T-helper 2 cell treated with Interferon-gamma antibody and Interleukin-4, amounts not matched to agents 5 μg/mL and 100 μg/mL, for 36 hours (primary cell): ENCODE measurements around the gene ABCC10.

Experiments
- DNase-seq: peaks from one replicate; pipeline ENCODE4 v3.0.0; 2021; ENCODE audit warnings: low spot score
- H3K27ac Mint-ChIP-seq: one replicate; pipeline ENCODE4 v1.8.0; 2021; ENCODE audit warnings: mild to moderate bottlenecking, mixed read lengths
- H3K27me3 Mint-ChIP-seq: one replicate; pipeline ENCODE4 v1.8.0; 2021; ENCODE audit warnings: low read depth, mixed read lengths
- H3K36me3 Mint-ChIP-seq: one replicate; pipeline ENCODE4 v1.8.0; 2021; ENCODE audit warnings: low read depth, mixed read lengths
- H3K4me1 Mint-ChIP-seq: one replicate; pipeline ENCODE4 v1.8.0; 2021; ENCODE audit warnings: low read depth, mixed read lengths
- H3K4me3 Mint-ChIP-seq: one replicate; pipeline ENCODE4 v1.8.0; 2022; ENCODE audit warnings: mild to moderate bottlenecking, moderate library complexity, mixed read lengths
- H3K9me3 Mint-ChIP-seq: one replicate; pipeline ENCODE4 v1.8.0; 2021; ENCODE audit warnings: mixed read lengths

The ABCC10 gene

DNA sequence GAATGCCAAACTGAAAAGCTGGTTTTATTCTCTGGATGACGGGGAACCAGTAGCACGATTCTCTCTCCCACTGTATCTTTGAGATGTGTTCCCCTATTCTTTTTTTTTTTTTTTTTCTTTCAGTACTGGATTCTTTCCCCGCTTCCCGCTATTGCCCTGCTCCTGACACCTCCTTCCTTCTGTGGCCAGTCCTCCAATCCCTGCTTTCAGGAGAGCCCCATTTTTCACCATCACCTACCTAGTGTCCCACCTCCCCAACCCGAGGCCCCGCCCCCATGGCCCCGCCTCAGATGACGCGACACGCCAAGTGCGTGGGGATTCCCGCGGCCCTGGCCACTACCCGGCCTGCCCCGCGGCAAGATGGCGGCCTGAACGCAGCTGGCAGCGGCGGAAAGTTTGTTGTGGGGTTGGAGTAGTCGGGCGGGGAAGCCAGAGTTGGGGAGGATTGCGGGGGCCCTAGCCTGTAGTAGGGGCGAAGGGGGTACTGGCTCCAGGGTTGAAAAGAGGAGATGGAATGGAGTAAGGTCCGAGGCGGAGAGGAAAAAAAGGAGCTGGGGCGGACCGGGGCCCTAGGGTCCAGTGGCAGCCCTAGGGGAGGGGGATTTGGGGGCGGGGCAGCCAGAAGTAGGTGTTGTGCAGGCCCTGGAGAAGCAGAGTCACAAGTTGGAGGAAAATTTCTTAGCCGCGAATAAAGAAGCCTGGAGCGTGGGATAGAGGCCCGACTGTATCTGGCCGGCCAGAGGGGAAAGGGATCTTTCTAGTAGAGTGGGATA, 50.1 kb downstream of the ABCC10 start, which contains the start of gene TJAP1:
Gene TJAP1, plus strand, starts transcription at position 336 of the 773 bp plus-strand sequence. CDS start 21,432 bp downstream, outside the sequence.
- Mint-ChIP-seq H3K27me3 (no peaks in the 10 kb centered on the region), H3K27ac (peak within 1 kb of the TSS; percentile 93), H3K36me3 (no peaks in the 10 kb centered on the region), H3K9me3 (no peaks in the 10 kb centered on the region), H3K4me1 (peaks cover 21% of the 10 kb centered on the region), H3K4me3 (peak within 1 kb of the TSS; percentile 95)
- peak; percentile 93 for DNase-seq

DNA sequence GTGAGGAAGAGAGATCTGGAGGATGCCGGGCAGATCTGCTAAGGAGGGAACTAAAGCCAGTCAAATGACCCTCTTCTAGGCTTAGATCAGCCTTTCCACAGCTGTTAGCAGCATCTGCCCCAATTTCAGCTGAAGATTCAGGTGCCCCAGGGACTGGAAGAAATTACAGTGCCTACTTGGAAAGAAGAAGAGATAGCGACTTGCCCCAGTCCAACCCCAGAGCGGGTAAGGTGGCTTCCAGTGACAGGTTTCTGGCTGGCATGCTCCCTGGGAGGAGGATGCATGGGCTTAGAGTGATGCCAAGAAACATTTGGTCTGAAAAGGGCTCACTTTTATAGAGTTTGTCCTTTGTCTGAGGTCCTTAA, 50.6 kb downstream of the ABCC10 start:
- H3K36me3 Mint-ChIP-seq, result no peaks in the 10 kb centered on the region
- H3K4me3 Mint-ChIP-seq, result peak overlapping the region; percentile 95
- H3K9me3 Mint-ChIP-seq, result no peaks in the 10 kb centered on the region
- no peaks in the 10 kb centered on the region for H3K27me3 Mint-ChIP-seq
- peak overlapping the region; percentile 93 for H3K27ac Mint-ChIP-seq
- DNase-seq, result peak; percentile 6
- H3K4me1 Mint-ChIP-seq, result peaks cover 21% of the 10 kb centered on the region

DNA sequence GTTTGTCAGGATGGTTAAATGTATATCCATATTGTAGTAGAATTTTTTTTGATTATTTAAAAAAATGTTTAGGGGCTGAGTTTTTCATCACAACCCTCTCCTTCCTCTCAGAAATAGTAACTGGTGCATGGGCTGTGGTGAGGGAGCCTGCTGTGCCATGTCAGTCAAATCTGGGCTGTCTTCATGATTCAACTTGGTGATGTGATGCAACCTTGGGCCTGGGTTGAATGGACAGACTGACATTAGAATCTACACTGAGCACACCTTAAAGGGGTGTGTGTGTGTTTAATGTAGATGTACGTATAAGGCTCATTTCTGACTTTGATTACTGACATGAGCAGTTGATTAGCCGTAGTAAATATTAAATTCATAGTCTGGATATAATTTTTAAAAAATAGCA, 53.7 kb downstream of the ABCC10 start:
- Mint-ChIP-seq H3K36me3 (no peaks in the 10 kb centered on the region), H3K27me3 (no peaks in the 10 kb centered on the region), H3K4me1 (peaks cover 21% of the 10 kb centered on the region), H3K27ac (no peak overlapping the region), H3K4me3 (no peak overlapping the region), H3K9me3 (no peaks in the 10 kb centered on the region)
- DNase-seq, result no peak

GRCh38 chr6:43481591-43482236, 54.4 kb downstream of the ABCC10 start:
- no peaks in the 10 kb centered on the region for H3K36me3 Mint-ChIP-seq
- H3K4me3 Mint-ChIP-seq, result no peak overlapping the region
- H3K27ac Mint-ChIP-seq, result no peak overlapping the region
- peaks cover 19% of the 10 kb centered on the region for H3K4me1 Mint-ChIP-seq
- no peaks in the 10 kb centered on the region for H3K27me3 Mint-ChIP-seq
- no peak for DNase-seq
- no peaks in the 10 kb centered on the region for H3K9me3 Mint-ChIP-seq

DNA sequence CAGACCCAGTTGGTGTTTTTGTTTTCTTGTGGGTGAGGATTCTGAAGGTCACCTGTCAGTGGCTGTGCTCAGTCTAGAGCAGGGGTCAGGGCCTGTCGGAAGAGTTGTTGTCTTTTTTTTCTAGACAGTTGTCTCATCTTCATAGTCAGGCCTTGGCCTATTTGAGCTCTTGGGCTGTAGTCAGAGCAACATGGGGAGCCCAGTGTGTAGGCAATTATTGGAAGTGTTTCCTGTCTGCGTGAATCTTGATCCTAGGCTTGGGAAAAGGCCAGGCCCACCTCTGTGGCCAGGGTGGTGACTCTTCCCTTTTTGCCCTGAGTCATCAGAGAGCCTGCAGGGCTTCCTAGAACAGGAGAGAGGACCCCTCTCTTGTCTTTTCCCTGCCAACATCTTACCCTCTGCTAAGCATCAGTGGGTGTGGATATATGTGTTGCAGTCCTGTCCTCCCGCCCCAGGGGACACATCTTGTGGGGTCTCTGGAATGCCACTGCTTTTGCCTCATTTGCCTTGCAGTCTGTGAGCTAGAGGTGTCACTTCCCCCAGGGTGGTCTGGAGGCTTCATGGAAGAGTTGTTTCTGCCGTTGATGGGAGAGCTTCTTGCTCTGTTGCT, 61.4 kb downstream of the ABCC10 start:
- Mint-ChIP-seq H3K36me3 (no peaks in the 10 kb centered on the region), H3K9me3 (no peaks in the 10 kb centered on the region), H3K4me3 (no peak overlapping the region), H3K27me3 (no peaks in the 10 kb centered on the region), H3K27ac (no peak overlapping the region), H3K4me1 (no peaks in the 10 kb centered on the region)
- no peak for DNase-seq

DNA sequence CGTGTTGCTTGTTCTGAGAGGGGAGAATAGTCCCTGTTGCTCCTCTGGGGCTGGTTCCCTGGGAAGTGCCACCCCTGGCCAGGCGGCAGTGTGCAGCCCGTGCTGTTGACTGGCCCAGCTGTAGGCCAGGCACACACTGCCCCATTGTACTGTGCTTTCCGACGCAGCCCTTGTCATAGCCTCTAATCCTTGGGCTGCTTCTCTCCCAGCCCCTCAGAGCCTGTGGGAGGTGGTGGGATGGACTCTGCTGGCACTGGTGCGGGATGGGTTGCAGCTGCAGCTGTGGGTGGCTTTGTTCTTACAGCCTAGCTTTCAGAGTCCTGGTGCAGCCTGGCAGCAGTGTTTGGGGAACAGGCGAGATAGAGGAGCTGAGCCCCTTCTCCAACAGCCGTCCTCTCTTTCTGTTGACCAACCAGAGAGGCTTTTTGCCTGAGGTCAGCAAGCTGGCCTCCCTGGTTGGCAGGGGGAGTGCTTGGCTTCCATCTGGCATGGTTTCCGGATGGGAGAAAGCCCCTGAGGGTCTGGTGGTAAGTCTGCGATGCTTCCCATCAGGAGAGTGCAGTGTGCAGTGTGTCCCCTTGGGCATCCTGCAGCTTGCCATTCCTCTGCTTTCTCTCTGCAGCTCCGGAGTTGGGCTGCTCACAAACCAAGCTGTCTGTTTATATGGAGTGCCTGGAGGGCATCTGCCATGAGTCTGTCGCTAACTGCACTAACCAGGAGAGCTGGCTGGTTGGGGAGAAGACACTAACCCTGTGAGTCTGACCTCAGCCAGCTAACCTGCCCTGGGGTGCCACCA, 62.1 kb downstream of the ABCC10 start:
- Mint-ChIP-seq H3K36me3 (no peaks in the 10 kb centered on the region), H3K4me3 (no peak overlapping the region), H3K27me3 (no peaks in the 10 kb centered on the region), H3K27ac (no peak overlapping the region), H3K9me3 (no peaks in the 10 kb centered on the region), H3K4me1 (no peaks in the 10 kb centered on the region)
- DNase-seq, result no peak

DNA sequence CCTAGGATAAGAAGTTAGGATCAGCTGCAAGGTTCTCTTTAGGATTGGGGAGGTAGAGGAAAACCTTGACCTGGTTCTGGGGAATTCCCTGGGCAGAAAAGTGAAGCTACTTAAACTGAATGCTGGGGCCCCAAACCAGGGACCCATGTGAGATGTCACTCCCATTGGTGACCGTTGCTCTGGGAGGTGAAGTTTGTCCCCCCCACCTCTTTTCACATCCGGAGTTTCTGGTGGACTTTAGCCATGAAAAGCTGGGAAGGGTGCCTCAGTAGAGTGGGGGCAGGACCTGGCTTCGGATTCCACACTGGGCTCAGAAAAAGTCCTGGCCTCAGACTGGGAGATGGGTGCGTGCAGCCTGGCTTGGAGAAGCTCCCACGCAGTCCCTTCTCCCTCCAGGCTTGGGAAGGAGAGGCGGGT, 63.2 kb downstream of the ABCC10 start:
- Mint-ChIP-seq H3K36me3 (no peaks in the 10 kb centered on the region), H3K4me1 (peaks cover 5% of the 10 kb centered on the region), H3K27ac (no peak overlapping the region), H3K27me3 (no peaks in the 10 kb centered on the region), H3K9me3 (no peaks in the 10 kb centered on the region), H3K4me3 (no peak overlapping the region)
- no peak for DNase-seq

DNA sequence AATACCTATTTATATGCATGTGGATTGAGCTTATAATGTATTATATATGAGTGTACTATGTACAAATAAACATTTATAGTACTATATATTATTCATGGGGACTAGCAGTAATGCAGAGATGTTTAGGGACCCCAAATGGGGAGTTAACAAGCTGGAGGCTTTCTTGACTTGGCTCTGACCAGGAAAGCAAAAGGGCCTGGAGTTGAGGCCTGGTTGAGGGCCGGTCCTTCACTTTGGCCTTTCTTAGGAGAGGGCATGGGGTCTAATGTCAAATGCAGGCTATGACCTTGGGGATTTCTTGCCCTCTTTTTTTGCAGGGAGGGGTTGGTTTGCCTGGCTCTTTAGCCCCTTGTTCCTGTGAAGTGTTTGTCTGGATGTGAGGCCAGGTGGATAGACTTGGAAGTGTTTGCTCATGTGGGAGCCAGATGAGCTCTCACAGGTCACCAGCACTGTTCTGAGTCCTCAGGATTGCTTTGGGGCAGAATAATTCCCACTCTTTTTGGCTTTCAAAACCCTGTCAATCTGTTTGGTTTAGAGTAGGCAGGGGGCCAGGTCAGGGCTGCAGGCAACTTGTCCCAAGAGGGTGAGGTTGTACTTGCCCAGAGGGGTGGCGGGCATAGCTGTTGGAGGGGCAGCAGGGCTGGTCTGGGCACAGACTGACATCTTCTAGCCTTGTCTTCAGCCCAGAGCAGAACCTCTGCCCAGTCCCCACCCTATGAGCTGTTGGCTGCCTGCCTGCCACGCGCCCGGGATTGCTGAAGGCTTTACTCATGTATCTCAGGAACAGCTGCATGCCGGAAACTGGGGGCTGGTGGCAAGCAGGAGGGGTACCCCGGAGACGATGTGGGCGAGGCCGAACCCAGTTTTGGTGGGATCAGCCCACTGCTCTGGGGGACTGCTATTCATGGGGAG, 64.7 kb downstream of the ABCC10 start:
- Mint-ChIP-seq H3K4me1 (peaks cover 6% of the 10 kb centered on the region), H3K27me3 (no peaks in the 10 kb centered on the region), H3K9me3 (no peaks in the 10 kb centered on the region), H3K4me3 (no peak overlapping the region), H3K36me3 (no peaks in the 10 kb centered on the region), H3K27ac (no peak overlapping the region)
- DNase-seq, result no peak

DNA sequence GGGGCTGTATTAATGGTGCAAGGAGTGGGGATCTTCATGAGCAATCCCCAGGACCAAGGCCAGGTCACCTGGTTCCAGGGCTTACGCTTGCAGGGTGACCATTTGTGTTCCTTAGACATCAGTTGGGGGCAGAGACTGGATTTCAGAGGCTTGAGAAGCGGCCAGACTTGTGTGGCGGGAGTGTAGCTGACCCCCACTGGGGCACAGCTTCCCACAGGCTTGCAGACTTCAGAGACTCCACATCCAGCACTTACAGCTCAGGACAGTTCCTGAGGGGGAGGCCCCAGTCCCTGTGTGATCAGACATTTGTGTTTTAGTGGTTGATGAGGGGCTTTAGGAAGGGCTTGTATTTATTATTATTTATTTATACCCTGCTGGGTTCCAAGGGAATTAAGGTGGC, 65.3 kb downstream of the ABCC10 start:
- no peaks in the 10 kb centered on the region for H3K27me3 Mint-ChIP-seq
- no peaks in the 10 kb centered on the region for H3K36me3 Mint-ChIP-seq
- H3K4me3 Mint-ChIP-seq, result no peak overlapping the region
- H3K4me1 Mint-ChIP-seq, result peaks cover 6% of the 10 kb centered on the region
- H3K27ac Mint-ChIP-seq, result no peak overlapping the region
- DNase-seq, result no peak
- no peaks in the 10 kb centered on the region for H3K9me3 Mint-ChIP-seq

GRCh38 chr6:43493230-43493629, 65.9 kb downstream of the ABCC10 start:
- no peaks in the 10 kb centered on the region for H3K9me3 Mint-ChIP-seq
- peaks cover 6% of the 10 kb centered on the region for H3K4me1 Mint-ChIP-seq
- H3K27ac Mint-ChIP-seq, result no peak overlapping the region
- H3K4me3 Mint-ChIP-seq, result no peak overlapping the region
- no peaks in the 10 kb centered on the region for H3K27me3 Mint-ChIP-seq
- H3K36me3 Mint-ChIP-seq, result no peaks in the 10 kb centered on the region
- no peak for DNase-seq

DNA sequence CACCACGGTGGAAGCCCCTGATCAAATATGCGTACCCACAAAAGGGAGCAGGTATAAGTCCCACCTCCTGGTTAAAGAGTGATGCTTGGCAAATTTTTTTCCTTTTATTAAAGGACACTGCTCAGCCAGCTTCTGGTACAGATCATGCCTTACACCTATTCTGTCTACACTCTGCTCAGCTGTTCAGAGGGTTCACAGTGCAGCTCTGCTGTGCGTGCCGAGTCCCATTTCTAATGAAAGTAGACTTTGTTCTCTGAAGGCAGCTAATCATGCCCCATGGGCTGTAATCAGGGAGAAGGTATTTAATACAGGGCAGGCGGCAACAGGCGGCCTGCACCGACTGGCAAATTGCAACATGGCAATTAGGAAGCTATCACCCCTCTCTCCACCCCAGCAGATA, 66.5 kb downstream of the ABCC10 start:
- Mint-ChIP-seq H3K27me3 (no peaks in the 10 kb centered on the region), H3K36me3 (no peaks in the 10 kb centered on the region), H3K27ac (peak overlapping the region; percentile 17), H3K9me3 (no peaks in the 10 kb centered on the region), H3K4me3 (no peak overlapping the region), H3K4me1 (peaks cover 6% of the 10 kb centered on the region)
- no peak for DNase-seq

DNA sequence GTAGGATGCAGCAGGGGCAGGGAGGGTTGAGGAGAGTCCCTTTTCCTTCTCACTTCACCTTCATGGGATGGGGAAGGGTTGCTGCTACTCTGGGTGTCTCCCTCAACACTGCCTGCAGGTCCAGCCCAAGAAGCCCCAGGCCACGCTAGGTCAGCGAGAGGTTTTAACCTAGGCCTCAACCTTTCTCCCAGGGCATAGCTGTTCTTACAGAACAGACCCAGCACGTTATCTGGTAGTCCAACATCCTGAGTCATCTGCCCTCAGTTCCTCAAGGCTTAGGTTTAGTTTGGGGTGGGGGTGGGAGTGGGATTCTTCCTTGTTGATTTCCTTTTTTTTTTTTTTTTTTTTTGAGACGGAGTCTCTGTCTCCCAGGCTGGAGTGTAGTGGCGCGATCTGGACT, 67.0 kb downstream of the ABCC10 start:
- Mint-ChIP-seq H3K36me3 (peaks cover 1% of the 10 kb centered on the region), H3K4me3 (no peak overlapping the region), H3K9me3 (no peaks in the 10 kb centered on the region), H3K27ac (peak overlapping the region; percentile 17), H3K4me1 (peaks cover 6% of the 10 kb centered on the region), H3K27me3 (no peaks in the 10 kb centered on the region)
- DNase-seq, result no peak

DNA sequence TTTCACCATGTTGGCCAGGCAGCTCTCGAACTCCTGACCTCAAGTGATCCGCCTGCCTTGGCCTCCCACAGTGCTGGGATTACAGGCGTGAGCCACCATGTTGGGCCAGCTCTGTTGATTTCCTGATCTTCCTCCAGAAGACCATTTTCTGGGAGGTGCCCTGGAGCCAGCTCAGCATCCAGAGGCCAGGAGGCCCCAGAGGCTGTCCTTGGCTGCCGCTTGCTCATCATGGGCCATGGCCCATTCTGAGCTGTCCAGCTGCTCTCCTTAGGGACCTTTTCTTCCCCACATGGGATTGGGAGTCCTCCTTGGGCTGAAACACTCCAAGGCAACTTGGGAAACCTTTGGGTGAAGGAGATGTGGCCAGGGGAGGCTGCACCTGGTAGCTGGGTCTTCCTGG, 67.4 kb downstream of the ABCC10 start:
- Mint-ChIP-seq H3K9me3 (no peaks in the 10 kb centered on the region), H3K27ac (no peak overlapping the region), H3K36me3 (peaks cover 5% of the 10 kb centered on the region), H3K4me3 (no peak overlapping the region), H3K27me3 (no peaks in the 10 kb centered on the region), H3K4me1 (peaks cover 6% of the 10 kb centered on the region)
- no peak for DNase-seq
